ENCODE results near the gene EPHA6. TPM values are rescaled to one million over a fixed set of nuclear protein-coding genes. Genes with fewer than 3 reads are reported as not detected.
A peak's percentile ranks its signal among the peaks of the same experiment; 100 is the strongest.
"Not testable (repeated sequence)": the region's sequence is repeated elsewhere in the genome, so short reads cannot be mapped to it uniquely, and the experiment has no call there.

The EPHA6 gene
- total RNA-seq, 1 donor from 2014 or later = 1.1 TPM

DNA sequence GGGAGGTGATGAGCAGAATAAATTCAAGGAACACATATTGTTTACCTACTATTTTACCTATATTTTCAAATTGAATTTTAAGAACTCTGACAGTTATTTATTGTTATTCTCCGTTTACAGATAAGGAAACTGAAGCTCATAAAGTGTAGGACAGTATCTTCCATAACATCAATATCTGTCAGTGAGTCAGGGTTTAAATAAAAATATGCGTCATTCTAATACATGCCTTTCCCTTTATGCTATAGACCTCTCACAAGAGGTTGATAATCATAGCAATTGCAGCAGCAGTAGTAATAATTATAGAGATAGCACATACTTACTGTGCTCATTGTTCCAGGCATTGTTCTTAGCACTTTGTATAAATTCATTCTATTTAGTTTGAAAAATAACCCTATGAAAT, 101.1 kb downstream of the EPHA6 start:
- DNase-seq = no peak

DNA sequence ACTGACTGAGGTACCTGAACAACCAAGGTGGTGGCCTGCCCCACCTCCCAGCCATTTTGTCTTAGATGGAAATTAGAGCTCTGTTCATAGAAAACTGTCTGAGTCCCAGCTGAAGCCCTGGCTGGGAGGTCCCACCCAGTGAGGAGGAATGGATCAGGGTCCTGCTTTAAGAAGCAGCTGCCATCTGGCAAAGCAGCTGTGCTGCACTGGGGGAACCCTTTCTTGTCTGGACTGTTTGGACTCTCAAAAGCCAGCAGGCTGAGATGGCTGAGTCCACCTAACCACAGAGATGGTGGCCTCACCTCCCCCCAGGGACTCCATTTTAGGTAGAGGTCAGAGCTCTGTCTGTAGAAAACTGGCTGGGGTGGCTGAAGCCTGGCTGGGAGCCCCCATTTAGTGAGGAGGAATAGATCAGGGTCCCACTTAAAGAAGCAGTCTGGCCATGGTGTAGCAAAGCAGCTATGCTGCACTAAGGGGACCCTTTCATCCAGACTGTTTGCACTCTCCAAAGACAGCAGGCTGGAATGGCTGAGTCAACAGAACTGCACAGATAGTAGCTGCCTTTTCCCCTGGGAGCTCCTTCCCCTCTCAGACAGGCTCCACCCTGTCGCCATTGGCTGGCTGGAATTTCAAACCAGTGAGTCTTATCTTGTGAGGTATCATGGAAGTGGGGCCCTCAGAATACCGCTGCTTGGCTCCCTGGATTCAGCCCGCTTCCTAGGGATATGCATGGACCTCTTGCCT, 116.9 kb downstream of the EPHA6 start:
- no peak for DNase-seq

DNA sequence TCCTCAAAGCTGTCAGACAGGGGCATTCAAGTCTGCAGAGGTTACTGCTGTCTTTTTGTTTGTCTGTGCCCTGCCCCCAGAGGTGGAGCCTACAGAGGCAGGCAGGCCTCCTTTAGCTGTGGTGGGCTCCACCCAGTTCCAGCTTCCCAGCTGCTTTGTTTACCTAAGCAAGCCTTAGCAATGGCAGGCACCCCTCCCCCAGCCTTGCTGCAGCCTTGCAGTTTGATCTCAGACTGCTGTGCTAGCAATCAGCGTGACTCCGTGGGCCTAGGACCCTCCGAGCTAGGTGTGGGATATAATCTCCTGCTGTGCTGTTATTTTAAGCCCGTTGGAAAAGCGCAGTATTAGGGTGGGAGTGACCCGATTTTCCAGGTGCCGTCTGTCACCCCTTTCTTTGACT, 127.7 kb downstream of the EPHA6 start:
- not testable (repeated sequence) for DNase-seq

DNA sequence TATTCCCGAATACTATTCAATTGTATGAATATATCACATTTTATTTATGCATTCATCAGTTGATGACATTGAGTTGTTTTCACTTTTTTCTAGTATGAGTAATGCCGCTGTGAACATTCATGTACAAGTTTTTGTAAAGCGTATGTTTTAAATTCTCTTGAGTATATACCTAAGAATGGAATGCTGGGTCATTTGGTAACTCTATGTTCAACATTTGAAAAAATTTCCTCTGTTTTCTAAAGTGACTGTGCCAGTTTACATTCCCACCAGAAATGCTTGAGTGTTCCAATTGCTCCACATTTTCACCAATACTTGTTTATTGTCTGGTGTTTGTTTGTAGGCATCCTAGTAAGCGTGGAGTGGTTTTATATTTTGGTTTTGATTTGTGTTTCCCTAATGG, 144.5 kb downstream of the EPHA6 start:
- no peak for DNase-seq

DNA sequence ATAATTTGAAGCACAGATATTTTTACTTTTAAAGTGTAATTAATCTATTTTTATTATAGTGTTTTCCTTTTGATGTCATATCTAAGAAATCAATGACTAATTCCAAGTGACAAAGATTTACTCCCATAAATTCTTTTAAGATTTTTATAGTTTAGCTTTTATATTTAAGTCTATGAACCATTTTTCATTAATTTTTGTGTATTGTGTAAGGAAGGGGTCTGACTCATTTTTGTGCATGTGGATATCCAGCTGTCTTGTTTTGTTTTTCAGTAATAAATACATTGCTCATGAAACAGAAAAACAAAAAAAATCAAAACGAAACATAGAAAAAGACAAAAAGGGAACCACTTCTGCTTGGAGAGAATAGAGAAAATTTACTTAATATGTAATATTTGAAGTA, 145.1 kb downstream of the EPHA6 start:
- no peak for DNase-seq

DNA sequence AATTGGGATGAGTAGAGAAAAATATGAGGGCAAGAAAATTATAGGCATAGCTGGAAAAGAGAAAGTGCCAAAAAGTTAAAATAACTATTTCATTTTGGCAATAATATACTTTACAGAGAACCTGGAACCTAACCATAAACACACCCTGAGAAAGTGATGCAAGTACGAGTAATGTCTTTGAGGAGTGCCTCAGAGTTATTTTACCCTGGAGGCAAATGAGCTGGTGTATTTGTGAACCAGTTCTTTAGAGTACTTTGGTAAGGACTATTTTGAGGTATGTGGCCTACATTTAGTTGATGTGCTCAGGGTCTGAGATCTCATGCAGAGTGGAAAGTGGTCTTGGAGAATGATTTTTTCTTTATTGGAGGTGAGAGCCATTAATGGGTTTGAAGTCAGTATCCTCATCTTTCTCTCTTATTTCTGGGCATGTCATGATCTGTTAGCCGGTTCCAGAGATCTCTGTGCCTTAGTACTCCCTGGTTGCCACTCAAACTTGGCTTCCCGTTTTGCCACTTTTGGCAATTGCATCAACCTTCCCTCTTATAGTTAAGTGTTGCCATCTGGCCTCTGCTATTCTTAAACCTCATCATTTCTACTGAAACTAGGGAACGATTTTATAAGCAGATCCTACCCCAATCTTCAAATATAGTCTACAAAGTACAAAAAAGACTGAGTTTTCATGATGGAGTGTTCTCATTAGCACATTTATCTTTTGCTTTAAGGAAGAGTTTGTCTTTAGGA, 145.7 kb downstream of the EPHA6 start:
- no peak for DNase-seq

DNA sequence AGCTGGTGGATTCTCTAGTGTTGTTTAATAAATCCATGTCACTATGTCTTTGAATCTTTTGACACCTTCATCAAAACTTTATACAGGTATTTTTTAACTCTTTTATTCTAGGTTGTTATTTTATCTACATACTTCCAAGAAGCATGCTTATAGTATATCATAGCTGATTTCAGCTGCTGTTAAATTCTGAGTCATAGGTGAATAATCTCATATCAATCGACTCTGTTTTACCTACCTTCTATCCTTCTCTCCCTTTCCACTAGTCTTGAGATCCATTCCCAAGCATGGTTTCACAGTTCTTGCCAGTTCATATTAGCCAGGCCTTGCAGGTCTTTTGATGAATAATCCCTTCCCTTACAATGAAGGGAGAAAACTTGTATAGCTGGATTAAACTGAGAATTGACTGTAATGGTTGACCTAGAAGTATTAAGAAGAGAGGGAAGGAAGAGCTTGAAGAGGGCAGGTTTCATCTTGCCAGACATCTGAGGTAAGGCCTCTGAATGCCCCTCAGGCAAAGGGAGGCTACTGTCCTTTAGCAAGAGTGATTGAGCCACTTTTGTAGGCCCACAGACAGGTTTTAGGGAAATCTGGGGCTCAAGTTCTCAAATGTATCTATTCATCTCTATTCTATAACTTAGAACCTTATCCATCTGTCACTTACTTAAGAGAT, 146.4 kb downstream of the EPHA6 start:
- no peak for DNase-seq

DNA sequence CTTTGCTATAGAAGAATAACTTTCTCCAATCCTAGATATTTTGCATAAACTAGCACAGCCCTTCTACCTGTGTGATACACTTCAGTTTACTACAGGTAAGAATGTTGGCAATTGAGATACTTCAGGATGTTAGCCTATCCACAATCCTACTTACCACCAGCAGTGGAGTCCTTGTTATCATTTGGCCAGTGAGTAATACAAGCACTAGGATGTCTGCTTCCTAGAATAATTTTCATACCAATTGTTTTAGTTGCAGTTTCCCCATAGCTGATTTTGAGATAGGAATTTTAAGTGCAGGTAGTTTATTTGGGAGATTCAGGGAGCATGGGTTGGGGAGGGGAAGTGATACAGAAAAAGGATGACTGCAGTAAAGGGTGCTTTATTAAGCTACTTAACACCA, 147.2 kb downstream of the EPHA6 start:
- DNase-seq = no peak

DNA sequence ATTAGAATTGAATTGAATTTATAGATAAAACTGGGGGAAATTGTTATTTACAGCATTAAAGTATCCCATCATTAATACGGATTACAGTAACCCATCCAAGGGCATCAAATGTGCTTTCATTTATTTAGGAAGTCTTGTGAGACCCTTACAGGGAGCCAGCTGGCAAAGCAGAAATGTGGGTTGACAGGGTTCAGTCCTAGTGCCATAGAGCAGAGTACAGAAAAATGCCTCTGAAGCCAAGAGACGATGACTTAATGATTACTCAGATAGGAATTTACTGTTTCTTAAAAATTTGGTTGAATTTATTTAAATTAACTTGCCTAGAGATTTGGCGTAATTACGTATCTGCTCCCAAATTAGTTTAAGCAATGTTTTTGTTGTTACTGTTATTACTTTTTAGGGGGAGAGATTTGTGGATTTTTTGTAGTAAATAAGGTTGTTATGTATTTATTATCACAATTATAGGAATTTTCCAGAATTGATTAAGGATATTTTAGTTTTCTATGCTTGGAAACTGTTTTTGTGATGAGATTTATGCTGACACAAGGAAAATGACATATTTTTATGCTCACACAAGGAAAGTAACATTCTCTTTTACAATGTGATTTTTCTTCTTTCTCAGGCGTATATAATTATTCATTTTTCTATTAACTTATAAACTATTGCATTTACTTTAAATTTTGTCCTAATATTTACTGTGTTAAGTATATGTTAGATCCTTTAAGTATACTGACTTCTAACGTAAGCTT, 152.0 kb downstream of the EPHA6 start:
- no peak for DNase-seq

DNA sequence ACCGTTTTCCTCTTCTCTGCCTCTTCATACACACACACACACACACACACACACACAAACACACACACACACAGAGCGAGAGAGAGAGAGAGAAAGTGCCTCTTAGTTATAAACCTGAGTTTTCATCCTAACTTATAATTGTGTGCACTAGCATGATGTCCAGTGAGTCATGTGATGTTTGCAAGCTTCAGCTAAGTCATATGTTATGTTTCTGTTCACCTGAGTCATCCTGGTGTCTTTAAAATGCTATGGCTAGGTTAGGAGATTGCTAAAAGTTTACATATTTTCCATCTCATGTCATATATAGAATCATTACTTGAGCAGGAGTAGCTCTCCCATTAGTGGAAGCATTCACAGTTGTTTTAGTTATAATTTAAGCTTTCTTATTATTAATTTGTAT, 155.8 kb downstream of the EPHA6 start:
- DNase-seq = no peak

DNA sequence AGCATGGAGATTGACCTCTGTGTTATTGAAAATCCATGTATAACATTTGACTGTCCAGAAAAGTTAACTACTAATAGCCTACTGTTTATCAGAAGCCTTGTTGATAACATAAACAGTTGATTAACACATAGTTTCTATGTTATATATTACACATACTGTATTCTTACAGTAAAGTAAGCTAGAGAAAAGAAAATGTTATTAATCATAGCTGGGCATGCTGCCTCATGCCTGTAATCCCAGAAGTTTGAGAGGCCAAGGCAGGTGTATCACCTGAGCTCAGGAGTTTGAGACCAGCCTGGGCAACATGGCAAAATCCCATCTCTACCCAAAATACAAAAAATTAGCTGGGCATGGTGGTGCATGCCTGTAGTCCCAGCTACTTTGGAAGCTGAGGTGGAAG, 163.3 kb downstream of the EPHA6 start:
- DNase-seq = no peak

DNA sequence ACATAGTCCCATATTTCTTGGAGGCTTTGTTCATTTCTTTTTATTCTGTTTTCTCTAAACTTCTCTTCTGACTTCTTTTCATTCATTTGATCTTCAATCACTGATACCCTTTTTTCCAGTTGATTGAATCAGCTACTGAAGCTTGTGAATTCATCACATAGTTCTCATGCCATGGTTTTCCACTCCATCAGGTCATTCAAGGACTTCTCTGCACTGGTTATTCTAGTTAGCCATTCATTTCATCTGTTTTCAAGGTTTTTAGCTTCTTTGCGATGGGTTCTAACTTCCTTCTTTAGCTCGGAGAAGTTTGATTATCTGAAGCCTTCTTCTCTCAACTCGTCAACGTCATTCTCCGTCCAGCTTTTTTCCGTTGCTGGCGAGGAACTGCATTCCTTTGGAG, 169.3 kb downstream of the EPHA6 start:
- not testable (repeated sequence) for DNase-seq

DNA sequence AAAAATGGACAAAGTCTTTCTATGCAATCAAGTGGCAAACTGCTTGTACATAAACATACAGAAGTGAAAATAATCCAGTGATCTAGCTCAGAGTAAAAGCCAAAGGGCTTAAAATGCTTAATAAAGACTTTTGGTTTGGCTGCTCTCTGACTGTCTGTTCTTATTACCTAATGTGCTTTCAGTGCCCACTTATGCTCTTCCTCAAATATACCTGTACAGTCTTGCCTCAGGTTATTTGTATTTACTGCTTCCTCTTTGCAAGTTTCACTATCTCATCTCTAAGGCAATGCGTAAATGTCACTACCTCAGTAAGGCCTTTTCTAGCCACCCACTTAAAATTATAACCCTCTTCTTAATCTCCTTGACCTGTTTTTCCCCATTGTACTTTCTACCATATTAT, 171.8 kb downstream of the EPHA6 start:
- DNase-seq = no peak

DNA sequence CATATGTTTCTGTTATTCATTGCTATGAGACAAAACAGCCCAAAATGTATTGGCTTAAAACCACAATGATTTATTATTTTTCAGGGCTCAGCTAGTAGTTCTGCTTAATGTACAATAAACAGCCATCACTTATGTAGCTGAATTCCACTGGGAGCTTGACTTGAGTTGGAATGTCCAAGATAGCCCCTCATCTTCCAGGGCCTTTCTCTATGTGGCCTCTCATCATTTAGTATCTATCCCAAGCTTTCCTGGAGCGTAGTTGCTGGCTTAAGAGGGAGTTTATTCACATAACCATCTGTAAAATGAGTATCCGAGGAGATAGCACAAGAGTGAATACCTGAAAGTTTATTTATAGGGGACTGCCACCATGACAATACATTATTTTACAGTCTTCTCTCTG, 176.8 kb downstream of the EPHA6 start:
- no peak for DNase-seq

DNA sequence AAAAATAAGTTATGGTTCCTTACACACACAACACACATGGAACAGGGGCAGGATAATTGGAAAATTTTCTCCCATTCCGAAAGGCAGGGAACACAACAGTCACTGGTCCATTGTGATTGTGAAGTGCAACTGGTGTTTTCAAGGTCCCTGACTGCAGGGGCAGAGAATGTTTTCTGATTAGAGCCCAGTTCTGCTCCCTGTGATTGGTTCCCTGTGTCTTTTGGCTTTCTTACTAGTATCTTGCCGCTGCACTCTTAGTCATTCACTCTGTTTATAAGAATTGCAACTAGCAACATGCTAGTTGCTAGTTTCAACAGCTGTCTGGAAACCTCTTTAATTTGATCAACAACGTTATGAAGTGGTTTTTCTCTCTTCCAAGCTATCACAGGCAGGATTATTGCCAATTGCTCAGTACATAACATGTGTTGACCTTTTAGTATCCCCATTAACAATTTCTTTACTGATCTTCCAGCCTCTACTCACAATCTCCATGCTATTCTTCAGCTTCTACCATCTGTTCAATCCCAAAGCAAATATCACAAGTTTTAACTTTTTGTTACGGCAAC, 177.5 kb downstream of the EPHA6 start:
- DNase-seq = peak; percentile 35

DNA sequence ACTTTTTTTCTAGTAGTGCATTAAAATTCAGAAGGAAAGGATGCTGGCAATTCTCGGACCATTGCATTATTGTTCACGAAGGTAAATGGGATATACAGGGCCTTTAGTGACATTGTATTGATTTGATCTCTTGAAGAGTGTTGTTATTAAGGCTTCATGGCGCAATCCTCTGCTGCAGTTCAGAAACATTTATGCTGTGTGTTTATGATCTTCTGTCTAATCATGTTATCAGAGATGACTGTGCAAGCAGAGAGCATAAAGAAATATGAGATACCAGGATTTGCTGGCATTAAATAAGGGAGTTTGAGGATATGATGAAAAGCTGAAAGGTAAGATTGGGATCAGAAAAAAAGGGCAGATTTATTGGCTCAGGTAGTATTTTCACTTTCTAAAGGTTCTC, 180.6 kb downstream of the EPHA6 start:
- no peak for DNase-seq

DNA sequence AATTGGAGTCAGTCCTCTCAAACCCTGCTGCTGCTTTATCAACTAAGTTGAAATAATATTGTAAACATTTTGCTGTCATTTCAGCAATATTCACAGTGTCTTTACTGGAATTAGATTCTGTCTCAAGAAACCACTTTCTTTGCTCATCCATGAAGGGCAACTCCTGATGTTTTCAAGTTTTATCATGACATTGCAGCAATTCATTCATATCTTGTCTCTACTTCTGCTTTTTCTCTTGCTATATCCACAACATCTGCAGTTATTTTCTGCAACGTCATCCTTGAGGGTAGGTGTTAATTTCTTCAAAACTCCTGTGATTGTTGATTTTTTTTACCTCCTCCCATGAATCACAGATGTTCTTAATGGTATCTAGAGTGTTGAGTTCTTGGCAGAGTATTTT, 181.6 kb downstream of the EPHA6 start:
- DNase-seq = no peak

DNA sequence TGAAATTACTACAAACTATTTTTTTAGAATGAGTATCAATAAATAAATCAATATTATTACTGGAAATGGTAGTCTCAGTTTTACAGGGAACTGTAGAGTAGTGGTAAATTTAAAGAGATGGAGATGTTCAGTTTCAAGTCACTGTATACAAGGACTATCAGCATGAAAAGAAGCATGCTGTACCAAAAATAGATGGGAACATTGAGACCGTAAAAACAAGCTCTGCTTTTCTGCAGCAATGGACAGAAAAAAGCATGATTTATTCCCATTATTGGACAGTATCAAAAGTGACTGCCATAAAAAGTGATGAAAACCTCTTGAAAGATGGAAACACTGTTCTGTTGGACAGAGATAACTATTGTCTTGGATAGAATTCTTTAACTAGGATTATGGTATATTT, 187.2 kb downstream of the EPHA6 start:
- DNase-seq = no peak

DNA sequence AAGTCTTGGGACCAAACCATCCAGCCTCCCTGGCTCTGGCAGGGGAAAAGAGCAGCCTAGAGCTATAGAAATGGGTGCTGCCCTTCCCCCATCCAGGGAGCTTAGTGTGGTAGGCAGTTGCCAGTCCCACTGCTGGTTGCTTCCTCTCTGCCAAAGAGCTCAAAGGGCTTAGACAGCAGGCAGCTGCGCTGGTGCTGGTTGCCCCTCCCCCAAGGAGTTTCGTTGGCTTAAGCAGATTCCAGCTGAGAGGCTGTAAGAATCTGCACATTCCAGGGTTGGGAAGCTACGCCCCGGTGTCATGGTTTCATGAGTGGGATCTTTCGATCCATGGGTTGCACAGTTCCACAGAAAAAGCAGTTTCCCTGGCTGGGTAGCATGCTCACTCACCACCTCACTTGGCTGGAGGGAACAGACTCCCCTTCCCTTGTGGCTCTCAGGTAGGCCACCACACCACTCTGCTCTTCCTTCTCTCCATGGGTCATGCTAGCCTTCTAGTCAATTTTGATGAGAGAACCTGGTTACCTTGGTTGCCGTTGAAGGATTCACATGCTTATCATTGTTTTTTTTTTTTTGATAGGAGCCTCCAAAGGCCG, 195.1 kb downstream of the EPHA6 start:
- DNase-seq = peak; percentile 70

DNA sequence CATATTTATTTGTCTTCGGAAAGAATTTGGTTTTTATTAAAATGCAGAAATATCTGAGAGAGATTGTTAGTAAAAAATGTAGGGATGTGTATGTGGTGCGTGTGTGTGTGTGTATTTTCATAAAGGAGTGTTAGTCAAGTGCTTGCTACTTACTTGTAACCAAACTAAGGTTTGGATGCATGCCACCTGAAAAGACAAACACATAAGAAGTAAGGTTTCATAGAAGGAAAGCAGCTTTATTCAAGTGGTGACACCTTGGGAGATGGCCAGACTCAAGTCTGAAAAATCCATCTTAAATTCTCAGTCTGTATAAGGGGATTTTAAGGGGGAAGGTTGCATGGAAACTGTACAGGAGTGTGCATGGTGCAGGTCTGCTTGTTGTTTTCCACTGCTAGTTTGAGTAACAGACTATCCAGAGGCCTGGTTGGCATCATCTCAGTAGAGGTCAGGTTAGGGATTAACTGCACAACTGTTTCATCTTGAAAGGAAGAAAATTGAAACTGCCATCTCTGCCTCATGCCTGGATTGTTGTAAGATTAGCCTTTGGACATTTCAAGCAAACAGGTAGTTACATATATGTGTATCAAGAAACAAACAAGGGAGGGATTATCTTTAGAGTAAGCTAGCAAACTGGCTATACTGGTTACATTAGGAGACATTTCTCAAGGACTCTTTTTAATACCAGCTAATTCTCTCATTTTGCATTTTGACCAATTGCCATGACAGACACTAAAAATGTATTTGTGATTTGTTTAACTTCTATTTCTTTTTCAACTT, 196.7 kb downstream of the EPHA6 start:
- DNase-seq = no peak

DNA sequence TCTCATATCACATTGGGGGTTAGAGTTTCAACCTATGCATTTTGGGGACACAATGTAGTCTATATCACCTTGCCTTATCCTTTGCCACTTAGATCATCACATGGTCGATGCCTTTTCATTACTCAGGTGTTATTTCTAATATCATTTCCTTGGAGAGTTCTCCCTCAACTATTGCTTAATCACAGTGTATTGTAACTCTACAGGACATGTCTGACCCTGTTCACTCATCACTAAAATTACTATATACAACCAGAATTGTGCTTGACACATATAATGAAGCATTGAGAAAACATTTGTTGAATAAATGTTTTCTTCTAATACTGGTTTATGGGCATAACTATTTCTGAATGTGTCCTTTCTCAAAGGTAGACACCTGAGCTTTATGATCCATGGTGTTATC, 207.4 kb downstream of the EPHA6 start:
- no peak for DNase-seq
